Spleen (tissue), 7 donors: ENCODE measurements around the gene TBX3.

Experiments used
- CTCF ChIP-seq, 11 experiments: fragments of 200-600 bp in 7 of 11; fragments of 450-650 bp in 4 of 11; sonication (generic) in 4 of 11; IDR thresholded peaks in 8 of 11; conservative IDR thresholded peaks in 3 of 11; 1 replicate in 7 of 11; 2 replicates in 4 of 11; pipeline versions ENCODE4 v1.4.0 to v1.8.0; 2016 to 2021; ENCODE audit warnings: antibody characterized with exemption in 11 of 11, inconsistent platforms in 4 of 11, mild to moderate bottlenecking in 1 of 11
- POLR2A ChIP-seq, 3 donors: fragments of 450-650 bp; IDR thresholded peaks; one replicate each; pipeline ENCODE4 v1.5.1; 2017; ENCODE audit warnings: antibody characterized with exemption in 3 of 3, mild to moderate bottlenecking in 1 of 3
- POLR2AphosphoS5 ChIP-seq, 3 donors: sonication (generic); formaldehyde crosslinking; IDR thresholded peaks; one replicate each; pipeline ENCODE4 v1.5.1; 2017; ENCODE audit warnings: antibody characterized with exemption in 3 of 3
- donor health status: DM: no; HTN: no; CAD: no; lungs with moderate emphysema.
- donor health status: DM: no; HTN: no; CAD: no.
- donor health status: DM: no; HTN: no; CAD: no.

- TF ChIP-seq CTCF (IDR thresholded peaks at IDR 0.05 in 8 of 11, conservative IDR thresholded peaks at IDR 0.05 in 3 of 11) (no peak), POLR2A (IDR thresholded peaks at IDR 0.05) (no peak), POLR2AphosphoS5 (IDR thresholded peaks at IDR 0.05) (no peak)
Measured at GRCh38 chr12:114726092-114726710, 42.2 kb upstream of the TBX3 start.
